GF-D8 (cell line): ENCODE data around the gene DUSP1.

Source experiments
- DNase-seq: peaks from one replicate; lab custom pipeline; 2025; lab: John Stamatoyannopoulos, UW

DUSP1 gene

GRCh38 chr5:172724242-172725183 is 46.5 kb downstream of the DUSP1 start:
- no peak for DNase-seq

DNA sequence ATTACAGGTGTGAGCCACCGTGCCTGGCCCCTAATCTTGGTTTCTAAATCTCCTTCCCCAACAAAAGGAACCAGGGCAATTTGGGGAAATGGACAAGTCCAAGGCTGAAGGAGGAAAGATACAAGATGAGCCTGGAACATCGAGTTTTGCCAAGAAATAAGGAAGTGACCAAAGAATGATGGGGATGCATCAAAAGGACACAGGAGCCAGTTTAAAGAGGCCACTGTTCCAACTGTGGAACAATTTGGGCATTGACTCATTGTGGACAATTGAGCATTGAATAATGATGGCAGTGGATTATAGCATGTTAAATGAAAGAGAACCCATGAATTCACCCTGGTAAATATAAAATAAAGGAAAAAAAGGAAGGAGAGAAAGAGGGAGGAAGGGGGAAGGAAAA is 47.5 kb downstream of the DUSP1 start:
- no peak for DNase-seq

- DNase-seq, result no peak
Observed at GRCh38 chr5:172722327-172722815, 48.6 kb downstream of the DUSP1 start.

DNA sequence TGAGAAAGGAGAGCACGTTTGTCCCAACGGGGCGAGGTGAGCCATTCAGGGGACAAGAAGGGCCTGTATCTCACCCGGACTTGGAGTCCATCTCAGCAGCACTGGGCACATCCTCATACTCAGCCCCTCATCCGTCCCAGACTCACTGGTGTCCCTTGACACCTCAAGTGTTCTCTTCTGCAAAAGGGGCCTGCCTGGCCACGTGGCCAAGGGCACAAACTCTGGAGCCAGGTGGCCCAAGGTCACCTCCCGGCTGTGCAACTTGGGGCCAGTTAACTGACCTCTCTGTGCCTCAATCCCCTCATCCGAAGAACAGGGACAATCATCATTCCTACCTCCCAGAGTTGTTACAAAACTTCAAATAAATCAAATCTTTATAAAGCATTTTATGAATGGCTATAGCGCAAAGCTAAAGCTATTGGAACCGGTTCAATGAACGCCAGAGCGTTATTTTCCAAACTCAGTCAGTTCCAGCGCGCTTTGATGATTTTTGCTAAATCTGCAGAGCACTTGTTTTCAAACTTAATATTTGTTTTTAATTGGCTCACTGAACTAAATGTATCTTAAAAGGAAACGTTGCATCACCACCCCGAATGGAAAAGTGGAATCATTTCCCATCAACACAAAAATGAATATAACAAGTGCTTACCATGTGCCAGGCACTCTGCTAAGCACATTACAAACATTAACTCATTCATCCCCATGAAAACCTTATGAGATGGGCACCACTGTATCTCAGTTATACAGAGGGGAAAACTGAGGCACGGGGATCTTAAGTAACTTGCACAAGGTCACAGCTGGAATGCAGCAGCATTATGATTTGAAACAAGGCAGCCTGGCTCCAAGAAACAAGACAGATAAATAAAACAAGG is 49.3 kb downstream of the DUSP1 start:
- DNase-seq, result no peak

DNA sequence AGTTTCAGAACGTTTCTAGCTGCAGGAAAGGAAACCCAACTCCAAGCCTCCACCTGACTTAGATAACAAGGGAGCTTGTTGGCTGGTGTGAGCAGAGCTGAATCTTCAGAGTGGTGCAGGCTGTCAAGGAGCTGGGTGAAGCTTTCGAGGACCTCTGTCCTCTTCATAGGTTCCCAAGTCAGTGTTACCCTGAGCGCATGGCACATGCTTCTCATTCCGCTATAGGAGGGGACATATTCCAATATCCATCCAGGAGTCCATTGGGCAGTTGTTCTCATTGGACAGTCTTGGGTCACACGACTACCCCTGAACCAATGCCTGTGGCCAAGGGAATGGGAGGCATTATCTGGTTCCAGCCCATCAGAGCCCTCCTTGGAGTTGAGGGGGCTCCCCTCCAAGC is 50.3 kb downstream of the DUSP1 start:
- no peak for DNase-seq

DNA sequence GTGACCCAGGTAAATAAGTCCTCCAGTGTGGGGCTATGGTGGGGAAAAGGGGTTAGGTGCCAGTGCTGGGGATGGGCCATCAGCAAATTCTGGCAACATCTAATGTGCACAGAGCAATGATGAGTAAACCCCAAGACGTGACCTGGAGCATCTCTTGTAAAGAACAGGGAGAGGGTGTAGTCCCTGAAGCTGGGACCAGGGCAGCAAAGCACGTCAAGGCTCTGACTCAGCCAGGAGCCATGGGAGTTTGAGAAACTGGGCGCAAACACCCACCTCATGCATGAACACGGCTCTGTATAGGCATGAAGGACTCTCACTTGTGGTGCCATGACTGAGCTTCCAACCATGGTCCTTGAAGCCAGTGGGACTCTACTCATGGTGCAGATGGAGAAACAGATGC is 51.8 kb downstream of the DUSP1 start:
- DNase-seq, result no peak

DNA sequence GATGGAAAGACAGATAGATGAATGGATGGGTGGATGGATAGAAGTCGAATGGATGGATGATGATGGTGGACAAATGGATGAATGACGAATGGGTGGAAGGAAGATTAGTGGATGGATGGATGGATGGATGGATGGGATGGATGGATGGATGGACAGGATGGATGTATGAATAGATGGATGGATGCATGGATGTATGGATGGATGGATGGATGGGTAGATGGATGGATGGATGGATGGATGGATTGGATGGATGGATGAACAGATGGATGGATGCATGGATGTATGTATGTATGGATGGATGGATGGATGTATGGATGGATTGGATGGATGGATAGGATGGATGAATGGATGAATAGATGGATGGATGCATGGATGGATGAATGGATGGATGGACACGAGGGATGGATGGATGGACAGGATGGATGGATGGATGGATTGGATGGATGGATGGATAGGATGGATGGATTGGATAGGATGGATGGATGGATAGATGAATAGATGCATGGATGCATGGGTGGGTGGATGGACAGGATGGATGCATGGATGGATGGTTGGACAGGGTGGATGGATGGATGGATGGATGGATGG is 52.4 kb downstream of the DUSP1 start:
- DNase-seq, result no peak
